Activated gamma-delta T cell (primary cell): ENCODE data around the gene CDH6.

ENCODE experiments used
- DNase-seq: peaks from one replicate; lab custom pipeline; 2025; lab: John Stamatoyannopoulos, UW

CDH6 gene

GRCh38 chr5:31197183-31197582, 3.7 kb downstream of the CDH6 start:
- no peak for DNase-seq

DNA sequence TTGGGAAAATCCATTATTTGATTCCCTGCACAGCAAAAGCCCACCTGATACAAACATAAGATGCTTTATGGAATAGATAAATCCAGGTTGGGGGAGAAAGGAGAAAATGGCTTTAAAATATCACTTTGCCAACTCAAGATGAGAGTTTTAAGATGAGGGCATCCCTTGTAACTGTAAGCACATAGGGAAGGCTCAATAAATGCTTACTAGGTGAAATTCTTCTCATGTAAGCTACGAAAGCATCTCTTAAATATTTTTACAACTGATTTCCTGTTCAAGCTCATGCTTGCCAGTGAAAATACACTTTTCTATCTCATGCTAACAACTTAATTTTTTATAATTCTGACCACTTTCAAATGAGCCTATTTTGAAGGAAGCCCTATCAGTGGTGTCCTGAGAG, 11.5 kb downstream of the CDH6 start:
- no peak for DNase-seq

- DNase-seq: no peak
Measured at GRCh38 chr5:31208043-31208442, 14.6 kb downstream of the CDH6 start.

GRCh38 chr5:31209334-31209733, 15.8 kb downstream of the CDH6 start:
- DNase-seq: no peak

DNA sequence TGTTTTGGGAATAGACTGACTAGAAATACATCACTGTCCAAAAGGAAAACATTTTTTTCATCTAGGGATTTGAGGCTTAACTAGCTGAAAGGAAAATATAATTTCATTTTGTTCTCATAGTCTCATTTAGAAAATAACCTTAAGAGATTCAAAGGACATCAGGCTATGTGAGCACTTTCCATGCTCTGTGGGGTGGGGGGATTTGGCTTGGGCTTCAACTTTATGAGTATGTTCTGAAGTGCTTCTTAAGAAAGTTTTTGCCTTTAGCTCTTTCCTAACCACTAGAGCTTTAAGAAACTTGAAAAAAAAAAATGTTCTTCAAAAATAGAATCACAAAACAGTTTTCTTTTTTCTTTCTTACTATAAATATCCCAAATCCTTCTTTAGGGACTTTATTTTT, 17.6 kb downstream of the CDH6 start:
- DNase-seq: no peak

- no peak for DNase-seq
Measured at GRCh38 chr5:31213257-31213656, 19.8 kb downstream of the CDH6 start.

DNA sequence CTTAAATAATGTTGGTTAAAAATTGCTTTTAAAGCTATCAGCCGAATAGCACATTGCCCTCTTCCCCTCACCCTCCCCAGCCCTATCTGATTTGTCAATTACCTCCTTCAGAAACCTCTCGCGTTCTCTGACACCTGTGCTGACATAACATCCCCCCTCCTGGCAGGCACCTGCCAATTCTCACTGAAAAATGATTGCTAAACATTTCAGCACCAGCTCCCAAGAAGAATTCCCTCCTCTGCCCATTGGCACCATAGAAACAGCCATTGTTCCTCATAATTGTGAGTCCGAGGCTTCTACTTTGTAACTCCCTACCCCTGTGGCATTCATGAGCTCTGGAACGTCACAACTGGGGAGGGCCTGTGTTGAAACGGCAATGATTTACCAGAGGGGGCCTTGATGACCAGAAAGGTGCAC, 20.2 kb downstream of the CDH6 start:
- no peak for DNase-seq

GRCh38 chr5:31214229-31214628, 20.7 kb downstream of the CDH6 start:
- DNase-seq: no peak

GRCh38 chr5:31215236-31215635, 21.8 kb downstream of the CDH6 start:
- DNase-seq: no peak

DNA sequence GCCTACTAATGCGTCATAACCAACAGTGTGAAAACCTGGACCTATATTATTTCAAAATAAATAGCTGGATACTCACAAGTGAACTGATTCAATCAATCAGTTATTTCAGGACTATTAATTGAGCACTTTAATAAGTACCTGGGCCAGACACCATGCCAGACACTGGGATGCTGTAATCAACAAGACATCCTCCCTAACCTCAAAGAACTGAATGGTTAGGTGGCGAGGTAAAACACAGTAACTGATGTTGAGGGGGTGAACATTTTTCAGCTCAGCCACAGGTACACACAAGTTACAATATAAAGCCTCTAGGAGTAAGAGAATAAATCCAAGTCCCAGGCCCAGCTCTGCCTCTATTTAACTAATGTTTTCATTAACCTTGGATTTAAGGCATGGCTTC, 24.0 kb downstream of the CDH6 start:
- DNase-seq: no peak

- no peak for DNase-seq
Measured at GRCh38 chr5:31218978-31219377, 25.5 kb downstream of the CDH6 start.

DNA sequence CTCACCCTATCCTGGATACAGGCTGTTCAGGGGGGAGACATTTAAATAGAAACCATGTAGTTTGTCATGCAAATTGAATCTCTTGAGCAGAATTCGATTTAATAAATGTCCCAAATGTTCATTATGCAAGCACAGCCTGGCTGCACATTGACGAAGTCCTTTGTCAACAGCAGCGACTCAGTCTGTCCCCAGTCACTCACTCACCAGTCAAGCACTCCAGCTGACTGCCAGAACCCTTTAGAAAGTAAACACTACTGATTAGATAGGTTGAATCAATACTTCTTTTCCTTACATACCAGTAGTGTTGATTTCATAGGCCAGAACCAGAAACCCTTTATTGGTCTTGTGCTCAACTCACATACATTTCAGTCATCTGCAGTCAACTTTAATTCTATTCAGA, 27.5 kb downstream of the CDH6 start:
- DNase-seq: no peak

DNA sequence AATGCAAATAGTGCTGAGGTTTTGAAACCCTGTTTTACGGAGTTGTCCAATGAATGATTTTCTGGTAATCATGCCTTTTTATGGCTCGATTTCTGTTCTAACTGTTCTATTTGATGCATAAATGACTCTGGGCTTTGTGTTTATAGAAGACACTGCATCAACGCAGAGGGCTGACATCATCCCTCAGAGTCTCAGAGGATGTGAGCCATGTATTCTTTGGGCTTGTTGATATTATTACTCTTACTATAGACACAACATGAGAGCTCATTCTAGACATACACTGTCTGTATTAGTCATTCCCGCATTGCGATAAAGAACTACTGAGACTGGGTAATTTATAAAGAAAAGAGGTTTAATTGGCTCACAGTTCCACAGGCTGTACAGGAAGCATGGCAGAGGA, 31.6 kb downstream of the CDH6 start:
- no peak for DNase-seq

DNA sequence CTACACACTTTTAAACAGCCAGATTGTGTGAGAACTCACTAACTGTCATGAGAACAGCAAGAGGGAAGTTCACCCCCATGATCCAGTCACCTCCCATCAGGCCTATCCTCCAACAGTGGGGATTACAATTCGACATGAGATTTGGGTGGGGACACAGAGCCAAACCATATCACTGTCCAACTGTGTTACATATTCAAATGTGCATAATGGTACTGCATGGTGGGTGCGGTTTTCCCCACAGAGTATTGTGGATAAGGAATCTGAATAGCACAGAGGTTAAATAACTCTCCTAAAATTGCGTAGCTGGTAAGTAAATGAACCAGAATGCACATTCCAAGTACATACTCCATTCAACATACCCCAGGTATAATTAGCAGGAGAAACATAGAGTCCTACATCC, 32.1 kb downstream of the CDH6 start:
- no peak for DNase-seq

DNA sequence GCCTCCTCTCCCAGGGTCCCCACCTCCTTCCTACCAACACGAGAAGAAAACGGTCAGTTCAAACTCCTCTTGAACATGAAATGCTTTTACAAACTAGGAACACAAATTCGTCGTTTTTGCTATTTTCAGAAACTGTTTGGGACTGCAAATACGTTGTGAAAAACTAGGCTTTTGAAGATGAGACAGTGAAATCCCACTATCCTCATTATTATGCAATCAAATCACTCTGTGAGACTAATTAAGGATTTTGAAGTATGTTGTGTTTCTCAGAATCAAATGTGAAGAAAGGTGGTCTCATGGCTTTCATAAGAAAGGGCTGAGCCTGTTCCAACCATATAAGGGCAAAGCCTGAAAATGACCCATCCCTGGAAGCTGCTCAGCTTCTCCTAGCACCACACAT, 33.2 kb downstream of the CDH6 start:
- no peak for DNase-seq

DNA sequence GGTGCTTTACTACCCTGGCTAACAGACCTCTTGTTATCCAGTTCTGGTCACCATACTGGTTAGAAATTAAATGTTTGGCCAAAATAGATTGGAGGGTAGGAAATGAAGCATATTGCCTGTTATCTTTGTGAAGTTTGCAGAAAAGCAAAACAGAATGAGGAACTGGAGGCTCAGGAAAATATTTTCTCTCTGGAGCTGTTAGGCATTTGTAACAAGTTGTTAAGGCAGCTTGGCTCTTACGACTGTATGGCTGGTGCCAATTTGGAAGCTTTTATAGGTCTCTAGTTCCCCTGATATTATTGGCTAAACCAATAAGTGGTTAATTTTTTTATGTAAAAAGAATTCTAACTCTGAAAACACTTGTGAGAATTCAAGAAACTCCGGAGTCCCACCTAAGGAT, 35.8 kb downstream of the CDH6 start:
- DNase-seq: no peak

GRCh38 chr5:31231177-31231838, 37.8 kb downstream of the CDH6 start:
- no peak for DNase-seq

DNA sequence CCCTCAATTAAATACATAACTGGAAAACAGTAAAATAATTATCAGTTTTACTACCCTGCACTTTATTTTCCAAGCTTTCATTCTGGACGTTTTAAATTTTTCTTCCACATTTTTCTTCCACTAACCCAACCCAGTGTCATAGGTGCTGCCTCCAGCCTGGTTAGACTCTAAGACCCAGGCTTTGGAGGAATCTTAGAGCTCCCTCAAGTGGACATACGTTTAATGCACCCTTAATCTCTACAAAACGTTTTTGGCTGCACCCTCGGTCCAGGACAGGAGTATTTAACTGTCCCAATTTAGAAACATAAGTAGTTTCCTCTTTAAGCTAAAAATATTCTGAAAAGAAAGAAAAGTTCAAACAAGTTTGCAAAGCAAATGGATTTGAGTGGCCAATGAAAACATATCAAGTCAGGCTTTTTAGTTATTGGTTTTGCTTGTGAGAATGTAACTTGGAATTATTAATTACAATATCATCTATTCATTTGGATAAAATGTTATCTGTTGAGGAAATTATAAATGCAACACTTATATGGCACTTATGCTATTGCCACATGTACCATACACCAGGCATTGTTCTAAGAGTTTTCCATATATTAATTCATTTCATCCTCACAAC, 38.9 kb downstream of the CDH6 start:
- DNase-seq: no peak

DNA sequence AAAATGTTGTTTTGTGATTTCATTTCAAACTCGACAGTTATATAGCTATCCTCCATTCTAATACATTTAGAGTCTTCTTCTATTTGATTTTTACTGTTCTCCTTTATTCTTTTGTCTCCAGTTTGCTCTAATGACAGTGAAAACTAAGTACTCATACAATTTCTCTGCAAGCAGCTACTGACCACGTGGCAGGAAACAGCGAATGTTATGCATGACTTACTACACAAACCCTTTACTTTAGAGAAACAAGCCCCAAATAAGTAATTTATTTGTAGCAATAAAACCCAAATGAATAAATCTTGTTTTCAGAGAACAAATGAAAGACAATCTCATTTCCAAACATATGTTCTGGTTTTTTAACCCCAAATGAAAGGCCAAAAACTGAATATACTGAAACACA, 41.9 kb downstream of the CDH6 start:
- no peak for DNase-seq

- no peak for DNase-seq
Measured at GRCh38 chr5:31236339-31236738, 42.9 kb downstream of the CDH6 start.

DNA sequence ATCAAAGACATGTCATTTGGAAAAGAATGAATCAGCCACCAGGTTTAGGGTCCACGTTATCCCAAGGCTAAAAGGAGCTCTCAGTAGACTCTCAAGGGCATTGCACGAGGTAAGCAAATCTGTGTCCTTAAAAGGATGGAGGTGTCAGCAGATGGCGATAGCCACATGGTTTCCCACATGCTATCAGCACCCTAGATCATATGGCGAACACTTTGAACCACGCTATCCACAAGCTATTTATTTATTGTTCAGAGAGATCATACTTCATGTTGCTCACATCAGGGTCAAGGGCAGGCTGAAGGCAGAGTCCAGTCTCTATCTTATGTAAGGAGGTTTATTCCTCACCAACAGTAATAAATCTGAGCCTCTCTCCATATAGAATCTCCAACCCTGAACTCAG, 43.7 kb downstream of the CDH6 start:
- no peak for DNase-seq

DNA sequence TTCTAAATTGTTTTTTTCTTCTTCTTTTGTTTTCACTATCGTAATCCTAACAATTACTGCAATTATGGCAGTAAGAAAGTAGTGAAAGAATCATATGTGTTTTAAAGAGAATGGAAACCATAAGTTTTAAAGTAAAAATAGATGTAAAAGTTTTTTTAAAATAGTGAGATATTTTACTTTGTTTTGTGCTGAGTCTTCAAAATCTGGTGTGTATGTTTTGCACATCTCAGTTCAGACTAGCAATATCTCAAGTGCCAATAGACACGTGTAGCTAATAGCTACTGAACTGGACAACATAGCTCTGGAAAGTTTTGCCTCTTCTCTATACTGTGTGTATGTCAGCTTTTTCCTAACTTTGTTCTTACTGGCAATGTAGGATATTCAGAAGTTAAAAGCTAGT, 45.0 kb downstream of the CDH6 start:
- no peak for DNase-seq

DNA sequence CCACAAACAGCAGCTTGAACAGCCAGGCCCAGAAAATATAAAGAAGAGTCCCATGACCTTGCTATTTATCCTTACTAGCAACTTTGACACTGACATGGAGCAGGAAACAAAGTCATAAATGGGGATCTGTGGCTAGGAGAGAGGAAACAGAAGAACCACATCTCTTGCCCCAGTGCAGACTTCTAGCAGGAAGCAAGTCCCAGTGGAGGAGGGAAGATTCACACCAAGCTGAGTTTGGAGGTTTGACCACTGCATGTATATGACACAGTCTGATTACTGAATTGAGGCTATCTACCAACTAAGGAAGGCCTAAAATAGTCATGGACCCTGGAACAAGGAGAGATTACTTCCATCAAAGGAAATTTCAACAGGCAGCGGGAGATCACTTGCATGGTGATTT, 51.4 kb downstream of the CDH6 start:
- no peak for DNase-seq

DNA sequence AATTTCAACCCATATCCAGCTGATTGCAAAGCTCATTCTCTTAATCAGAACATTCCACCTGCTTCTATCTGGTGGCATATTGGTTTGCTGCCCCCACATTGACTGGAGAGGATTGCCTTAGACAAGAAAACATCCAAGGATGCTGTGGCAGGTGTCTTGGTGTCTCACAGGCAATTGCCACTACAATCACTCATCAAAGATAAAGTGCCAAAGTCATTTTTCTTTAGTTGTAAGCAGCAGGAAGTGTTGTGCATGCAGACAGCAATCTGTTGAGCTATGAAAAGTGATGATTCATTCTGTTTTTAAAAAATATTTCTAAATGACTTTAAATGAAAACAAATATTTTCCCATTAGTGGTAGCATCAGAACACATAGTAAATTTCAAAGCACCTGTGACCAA, 53.9 kb downstream of the CDH6 start:
- DNase-seq: no peak
